Effector memory CD8-positive, alpha-beta T cell (primary cell): ENCODE data around the gene SNED1.

ENCODE experiments used
- ATAC-seq: fragments of 150-1000 bp; cut with Tn5 transposase; replicated peaks from 2 replicates; pipeline ENCODE4 v1.10.0; 2021; ENCODE audit warnings: mild to moderate bottlenecking, moderate library complexity
- DNase-seq, 3 experiments: peaks; one replicate each; pipeline ENCODE4 v3.0.0; 2021
- H3K27ac Mint-ChIP-seq, 2 donors: one replicate each; pipeline ENCODE4 v1.8.0; 2022; ENCODE audit warnings: mild to moderate bottlenecking in 2 of 2, mixed read lengths in 2 of 2, moderate library complexity in 2 of 2
- H3K27me3 Mint-ChIP-seq, 2 donors: one replicate each; pipeline ENCODE4 v1.8.0; 2022; ENCODE audit warnings: mixed read lengths in 2 of 2
- H3K36me3 Mint-ChIP-seq: one replicate; pipeline ENCODE4 v1.8.0; 2022; ENCODE audit warnings: mild to moderate bottlenecking, moderate library complexity, mixed read lengths; ENCODE audit not compliant: insufficient read depth
- H3K4me1 Mint-ChIP-seq, 2 donors: one replicate each; pipeline ENCODE4 v1.8.0; 2022; ENCODE audit warnings: low read depth in 2 of 2, mixed read lengths in 2 of 2
- H3K4me3 Mint-ChIP-seq, 2 donors: one replicate each; pipeline ENCODE4 v1.8.0; 2022; ENCODE audit warnings: mild to moderate bottlenecking in 2 of 2, mixed read lengths in 2 of 2, moderate library complexity in 2 of 2
- H3K9me3 Mint-ChIP-seq, 2 donors: one replicate each; pipeline ENCODE4 v1.8.0; 2022; ENCODE audit warnings: mixed read lengths in 2 of 2

Gene SNED1

DNA sequence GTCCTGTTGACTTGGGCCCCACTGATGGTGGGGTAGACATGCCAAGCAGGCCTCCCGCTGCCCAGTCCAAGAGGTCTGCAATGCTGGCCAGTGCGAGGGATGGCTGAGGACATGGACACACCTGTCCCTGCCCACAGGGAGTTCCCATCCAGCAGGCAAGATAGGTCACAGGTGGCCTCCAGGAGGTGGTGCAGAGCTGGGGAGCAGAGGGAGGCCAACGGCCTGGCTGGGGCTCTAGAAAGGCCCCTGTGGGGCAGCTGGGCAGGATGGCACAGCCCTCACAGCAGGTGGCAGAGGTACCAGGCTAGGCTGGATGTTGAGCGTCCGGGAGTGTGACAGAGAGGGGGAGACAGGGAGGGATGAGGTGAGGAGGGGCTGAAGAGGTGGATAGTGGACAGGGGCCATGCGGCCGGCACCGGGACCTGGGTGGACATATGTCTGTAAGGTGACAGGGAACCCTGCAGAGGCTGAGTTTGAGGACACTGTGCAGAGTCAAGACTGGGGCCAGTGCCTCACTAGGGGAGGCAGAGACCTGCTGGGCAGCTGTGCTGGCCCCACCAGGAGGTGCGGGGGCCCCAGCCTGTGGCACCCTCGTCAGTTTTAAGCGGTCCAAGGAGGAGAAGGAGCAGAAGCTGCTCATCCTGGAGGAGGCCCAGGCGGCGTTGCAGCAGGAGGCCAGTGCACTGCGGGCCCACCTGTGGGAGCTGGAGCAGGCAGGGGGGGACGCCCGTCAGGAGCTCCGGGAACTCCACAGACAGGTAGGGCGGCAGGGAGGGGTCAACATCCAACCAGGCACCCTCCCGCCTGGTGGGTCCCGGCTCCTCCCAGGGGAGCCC, 34.3 kb upstream of the SNED1 start:
- no peaks in the 10 kb centered on the region for H3K4me1 Mint-ChIP-seq
- no peak overlapping the region for H3K27ac Mint-ChIP-seq
- DNase-seq (no peak), ATAC-seq (no peak)
- H3K4me3 Mint-ChIP-seq, result no peak overlapping the region
- H3K36me3 Mint-ChIP-seq, result no peaks in the 10 kb centered on the region
- peaks cover 0 to 7% of the 10 kb centered on the region in 2 donors for H3K27me3 Mint-ChIP-seq
- no peaks in the 10 kb centered on the region for H3K9me3 Mint-ChIP-seq

GRCh38 chr2:240964704-240965295, 33.6 kb upstream of the SNED1 start:
- Mint-ChIP-seq H3K36me3 (no peaks in the 10 kb centered on the region), H3K9me3 (no peaks in the 10 kb centered on the region), H3K27me3 (no peaks in the 10 kb centered on the region), H3K27ac (no peak overlapping the region), H3K4me1 (no peaks in the 10 kb centered on the region), H3K4me3 (no peak overlapping the region)
- no peak for ATAC-seq
- DNase-seq, result no peak

DNA sequence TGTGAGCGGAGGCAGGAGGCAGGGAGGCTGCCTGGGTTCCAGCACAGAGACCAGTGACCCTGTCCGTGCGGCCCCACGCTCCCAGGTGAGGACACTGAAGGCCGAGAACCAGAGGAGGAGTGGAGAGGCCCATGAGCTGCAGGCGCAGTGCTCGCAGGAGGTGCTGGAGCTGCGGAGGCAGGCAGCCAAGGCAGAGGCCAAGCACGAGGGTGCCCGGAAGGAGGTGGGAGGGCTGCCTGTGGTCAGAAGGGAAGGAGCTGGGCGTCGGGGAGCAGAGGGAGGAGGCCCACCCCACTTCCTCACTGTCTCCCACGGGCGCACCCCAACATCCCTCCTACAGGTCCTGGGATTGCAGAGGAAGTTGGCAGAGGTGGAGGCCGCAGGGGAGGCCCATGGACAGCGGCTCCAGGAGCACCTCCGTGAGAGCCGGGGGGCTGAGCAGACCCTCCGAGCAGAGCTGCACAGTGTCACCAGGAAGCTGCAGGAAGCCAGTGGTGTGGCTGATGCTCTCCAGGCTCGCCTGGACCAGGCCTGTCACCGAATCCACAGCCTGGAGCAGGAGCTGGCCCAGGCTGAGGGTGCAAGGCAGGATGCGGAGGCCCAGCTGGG, 33.0 kb upstream of the SNED1 start:
- Mint-ChIP-seq H3K27ac (no peak overlapping the region), H3K4me3 (no peak overlapping the region), H3K27me3 (no peaks in the 10 kb centered on the region), H3K36me3 (no peaks in the 10 kb centered on the region), H3K4me1 (no peaks in the 10 kb centered on the region), H3K9me3 (no peaks in the 10 kb centered on the region)
- no peak for ATAC-seq
- DNase-seq, result no peak

GRCh38 chr2:240965905-240966456, 32.4 kb upstream of the SNED1 start:
- H3K9me3 Mint-ChIP-seq, result no peaks in the 10 kb centered on the region
- no peak overlapping the region for H3K4me3 Mint-ChIP-seq
- ATAC-seq, result no peak
- H3K27me3 Mint-ChIP-seq, result peaks cover under 1 to 3% of the 10 kb centered on the region in 2 donors
- H3K27ac Mint-ChIP-seq, result no peak overlapping the region
- no peaks in the 10 kb centered on the region for H3K36me3 Mint-ChIP-seq
- no peaks in the 10 kb centered on the region for H3K4me1 Mint-ChIP-seq
- no peak for DNase-seq

- Mint-ChIP-seq H3K4me1 (no peaks in the 10 kb centered on the region), H3K27me3 (peaks cover 5 to 8% of the 10 kb centered on the region in 2 donors), H3K4me3 (no peak overlapping the region), H3K36me3 (no peaks in the 10 kb centered on the region), H3K9me3 (no peaks in the 10 kb centered on the region), H3K27ac (no peak overlapping the region)
- no peak for DNase-seq
- ATAC-seq, result no peak
Measured at GRCh38 chr2:240966457-240966905, 31.9 kb upstream of the SNED1 start.

GRCh38 chr2:240966906-240967680, 31.3 kb upstream of the SNED1 start:
- Mint-ChIP-seq H3K4me1 (no peaks in the 10 kb centered on the region), H3K27me3 (peaks cover 11 to 14% of the 10 kb centered on the region in 2 donors), H3K27ac (no peak overlapping the region), H3K36me3 (no peaks in the 10 kb centered on the region), H3K4me3 (no peak overlapping the region), H3K9me3 (no peaks in the 10 kb centered on the region)
- no peak for DNase-seq
- ATAC-seq, result no peak

DNA sequence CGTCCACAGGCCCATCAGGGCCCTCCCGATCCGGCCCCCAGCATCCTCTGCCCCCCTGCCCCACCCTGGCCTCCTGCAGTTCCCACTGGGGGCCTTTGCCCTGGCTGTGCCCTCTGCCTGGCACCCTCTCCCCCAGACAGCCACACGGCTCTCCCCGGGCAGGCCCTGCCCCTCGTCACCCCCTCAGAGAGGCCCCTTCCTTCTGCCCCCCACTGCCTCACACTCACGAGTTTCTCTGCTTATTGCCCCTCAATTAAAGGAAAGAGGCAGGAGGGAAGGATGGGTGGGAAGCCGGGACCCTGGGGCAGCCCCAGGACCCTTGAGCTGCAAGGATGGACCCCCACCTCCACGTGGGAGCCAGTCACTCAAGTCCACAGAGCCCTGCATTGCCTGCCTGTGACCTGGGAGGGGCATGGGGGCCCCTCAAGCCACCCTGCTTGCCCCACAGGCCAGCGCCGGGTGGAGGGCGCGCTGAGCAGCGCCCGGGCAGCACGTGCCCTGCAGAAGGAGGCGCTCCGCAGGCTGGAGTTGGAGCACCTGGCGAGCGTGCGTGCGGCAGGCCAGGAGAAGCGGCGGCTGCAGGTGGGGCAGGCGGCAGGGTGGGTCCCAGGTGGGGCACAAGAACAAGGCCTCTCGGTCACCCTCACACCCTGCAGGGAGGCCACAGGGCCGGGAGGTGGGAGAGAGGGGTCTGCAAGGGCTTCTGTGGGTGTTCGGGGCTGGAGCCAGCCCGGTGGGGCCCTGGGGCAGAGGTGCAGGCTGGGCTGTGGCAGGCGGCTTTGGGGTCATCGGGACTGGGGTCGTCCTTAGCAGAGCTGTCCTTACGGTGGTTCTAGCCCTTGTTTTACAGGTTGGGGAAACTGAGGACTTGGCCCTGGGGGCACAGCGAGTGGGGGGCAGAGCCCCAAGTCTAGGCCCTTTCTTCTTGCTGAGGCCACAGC, 30.5 kb upstream of the SNED1 start:
- no peak overlapping the region for H3K27ac Mint-ChIP-seq
- ATAC-seq, result no peak
- no peak for DNase-seq
- peaks cover 11 to 22% of the 10 kb centered on the region in 2 donors for H3K27me3 Mint-ChIP-seq
- H3K4me3 Mint-ChIP-seq, result no peak overlapping the region
- H3K36me3 Mint-ChIP-seq, result no peaks in the 10 kb centered on the region
- no peaks in the 10 kb centered on the region for H3K4me1 Mint-ChIP-seq
- no peaks in the 10 kb centered on the region for H3K9me3 Mint-ChIP-seq

GRCh38 chr2:240968731-240969624, 29.4 kb upstream of the SNED1 start:
- Mint-ChIP-seq H3K4me3 (no peak overlapping the region), H3K4me1 (no peaks in the 10 kb centered on the region), H3K27me3 (peaks cover 11 to 28% of the 10 kb centered on the region in 2 donors), H3K9me3 (no peaks in the 10 kb centered on the region), H3K36me3 (no peaks in the 10 kb centered on the region), H3K27ac (no peak overlapping the region)
- DNase-seq (no peak), ATAC-seq (no peak)

DNA sequence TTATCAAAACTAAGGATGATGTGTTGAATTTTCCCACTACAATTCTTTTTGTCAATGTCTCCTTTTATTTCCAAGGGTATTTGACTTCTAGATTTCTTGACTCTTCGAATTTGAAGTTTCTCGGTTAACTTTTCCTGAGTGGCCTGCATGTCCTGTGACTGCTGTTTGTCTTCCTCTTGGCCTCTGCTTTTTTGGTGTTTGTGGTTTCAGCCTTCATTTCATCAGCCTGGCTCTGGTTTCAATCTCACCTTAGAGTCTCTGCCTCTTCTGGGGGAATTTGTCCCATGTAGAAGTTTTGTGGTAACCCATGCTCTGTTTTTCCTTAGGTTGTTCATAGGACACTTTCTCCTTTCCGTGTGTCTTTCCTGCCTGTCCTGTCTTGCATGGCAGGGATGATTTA, 28.3 kb upstream of the SNED1 start:
- ATAC-seq, result no peak
- peaks cover 18 to 39% of the 10 kb centered on the region in 2 donors for H3K27me3 Mint-ChIP-seq
- no peak for DNase-seq
- H3K27ac Mint-ChIP-seq, result no peak overlapping the region
- H3K4me3 Mint-ChIP-seq, result no peak overlapping the region
- peaks cover 3 to 5% of the 10 kb centered on the region in 2 donors for H3K4me1 Mint-ChIP-seq
- H3K36me3 Mint-ChIP-seq, result no peaks in the 10 kb centered on the region
- H3K9me3 Mint-ChIP-seq, result no peaks in the 10 kb centered on the region

GRCh38 chr2:240970816-240971215, 27.6 kb upstream of the SNED1 start:
- H3K27ac Mint-ChIP-seq, result no peak overlapping the region
- no peaks in the 10 kb centered on the region for H3K36me3 Mint-ChIP-seq
- no peaks in the 10 kb centered on the region for H3K9me3 Mint-ChIP-seq
- H3K4me1 Mint-ChIP-seq, result peaks cover 3 to 5% of the 10 kb centered on the region in 2 donors
- ATAC-seq, result no peak
- H3K27me3 Mint-ChIP-seq, result peaks cover 22 to 43% of the 10 kb centered on the region in 2 donors
- no peak for DNase-seq
- H3K4me3 Mint-ChIP-seq, result no peak overlapping the region

DNA sequence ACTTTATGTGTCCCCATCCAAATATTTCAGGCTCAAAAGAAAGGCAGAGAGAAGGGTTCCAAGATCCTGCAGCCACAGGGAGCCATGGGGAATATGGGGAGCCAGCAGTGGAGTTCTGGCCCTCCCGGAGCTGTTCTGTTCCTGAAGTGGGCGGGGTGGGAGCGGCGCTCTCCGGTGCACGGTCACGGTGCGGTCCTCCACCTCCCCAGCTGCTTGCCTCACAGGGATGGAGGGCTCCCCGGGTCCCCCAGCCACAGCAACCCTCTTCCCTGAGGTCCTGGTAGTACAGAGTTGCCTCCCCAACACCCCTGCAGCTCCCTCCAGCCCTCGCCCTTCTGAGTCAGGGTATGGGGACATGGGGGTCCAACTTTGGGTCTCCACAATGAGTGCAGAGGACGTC, 26.2 kb upstream of the SNED1 start:
- peaks cover 22 to 43% of the 10 kb centered on the region in 2 donors for H3K27me3 Mint-ChIP-seq
- H3K36me3 Mint-ChIP-seq, result no peaks in the 10 kb centered on the region
- H3K27ac Mint-ChIP-seq, result peak overlapping the region in 1 of 2 donors; percentile 29
- ATAC-seq (no peak), DNase-seq (no peak)
- peaks cover 3 to 5% of the 10 kb centered on the region in 2 donors for H3K4me1 Mint-ChIP-seq
- no peaks in the 10 kb centered on the region for H3K9me3 Mint-ChIP-seq
- H3K4me3 Mint-ChIP-seq, result no peak overlapping the region
